HG03159 (cell line): ENCODE results near the gene ISOC1.
A peak's percentile ranks its signal among the peaks of the same experiment; 100 is the strongest.

ENCODE experiments used
- ATAC-seq: cut with Tn5 transposase; IDR thresholded peaks from one replicate; pipeline ENCODE4 v1.9.1; 2021; ENCODE audit warnings: mild to moderate bottlenecking, moderate library complexity; ENCODE audit not compliant: unreplicated experiment

Gene ISOC1

GRCh38 chr5:129094924-129095899 lies 663 bp downstream of the ISOC1 start:
- peak; percentile 44 for ATAC-seq

DNA sequence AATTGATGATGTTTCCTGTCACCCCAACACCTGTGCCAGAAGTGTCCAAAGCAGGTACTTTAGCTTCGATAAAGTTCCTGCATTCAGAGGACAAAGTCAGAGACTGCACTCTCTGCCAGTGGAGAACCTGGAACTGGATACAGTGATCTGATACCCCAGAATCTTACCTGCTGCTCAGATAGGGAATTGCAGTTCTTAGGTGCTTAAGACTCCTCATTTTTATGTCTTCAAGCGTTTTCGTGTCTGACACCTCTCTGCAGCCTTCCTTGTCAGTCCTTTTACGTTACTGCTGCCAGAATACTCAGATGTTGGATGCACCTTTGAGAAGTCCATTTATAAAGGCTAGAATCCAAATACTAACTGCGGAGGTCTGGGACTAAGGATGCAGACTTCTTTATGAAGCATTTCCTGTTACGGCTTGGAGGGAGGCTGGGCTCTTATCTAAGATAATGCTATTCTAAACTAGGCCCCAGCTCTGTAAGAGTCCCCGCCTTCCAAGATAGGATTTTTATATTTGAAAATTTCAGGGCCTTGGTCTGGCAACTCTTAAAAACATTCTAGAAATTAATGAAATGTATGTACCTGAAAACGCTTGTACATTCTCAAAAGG lies 1.9 kb downstream of the ISOC1 start:
- no peak for ATAC-seq

GRCh38 chr5:129097498-129098296 lies 3.1 kb downstream of the ISOC1 start:
- no peak for ATAC-seq

- no peak for ATAC-seq
These were observed 4.1 kb downstream of the ISOC1 start for GRCh38 chr5:129098488-129099183.

- no peak for ATAC-seq
These were observed 4.6 kb downstream of the ISOC1 start for GRCh38 chr5:129099184-129099569.

- ATAC-seq, result no peak
These were observed 7.2 kb downstream of the ISOC1 start for GRCh38 chr5:129101794-129102193.

DNA sequence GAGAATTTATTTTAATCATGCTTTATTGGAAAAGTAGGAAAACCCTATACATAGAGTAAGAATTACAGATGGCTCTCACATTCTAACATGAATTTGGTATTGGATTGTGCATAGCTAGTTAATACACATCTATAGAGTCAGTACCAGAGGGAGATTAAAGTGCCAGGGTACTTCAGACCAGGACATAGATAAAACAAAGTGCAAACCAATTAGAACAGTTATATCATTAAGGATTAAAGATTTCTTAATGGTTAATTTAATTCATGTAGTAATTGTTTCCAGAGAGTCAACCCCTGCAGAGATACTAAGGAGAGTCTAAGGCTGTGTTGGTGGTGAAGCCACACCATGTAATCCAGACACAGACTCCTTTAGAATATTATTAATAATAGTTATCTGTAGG lies 8.8 kb downstream of the ISOC1 start:
- ATAC-seq, result no peak

DNA sequence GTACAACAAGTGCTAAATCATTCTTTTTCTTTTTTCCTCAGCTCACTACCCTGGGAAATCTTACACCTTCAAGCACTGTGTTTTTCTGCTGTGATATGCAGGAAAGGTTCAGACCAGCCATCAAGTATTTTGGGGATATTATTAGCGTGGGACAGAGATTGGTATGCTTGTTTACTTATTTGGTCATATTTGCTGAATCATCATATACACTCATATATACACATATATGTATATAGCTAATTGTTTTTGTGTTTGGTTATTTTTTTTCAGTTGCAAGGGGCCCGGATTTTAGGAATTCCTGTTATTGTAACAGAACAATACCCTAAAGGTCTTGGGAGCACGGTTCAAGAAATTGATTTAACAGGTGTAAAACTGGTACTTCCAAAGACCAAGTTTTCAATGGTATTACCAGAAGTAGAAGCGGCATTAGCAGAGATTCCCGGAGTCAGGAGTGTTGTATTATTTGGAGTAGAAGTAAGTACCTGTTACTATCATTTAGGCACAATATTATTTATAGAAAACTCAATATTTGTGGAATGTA lies 10.4 kb downstream of the ISOC1 start:
- ATAC-seq, result no peak

- ATAC-seq, result no peak
These were observed 13.1 kb downstream of the ISOC1 start for GRCh38 chr5:129107637-129108036.

DNA sequence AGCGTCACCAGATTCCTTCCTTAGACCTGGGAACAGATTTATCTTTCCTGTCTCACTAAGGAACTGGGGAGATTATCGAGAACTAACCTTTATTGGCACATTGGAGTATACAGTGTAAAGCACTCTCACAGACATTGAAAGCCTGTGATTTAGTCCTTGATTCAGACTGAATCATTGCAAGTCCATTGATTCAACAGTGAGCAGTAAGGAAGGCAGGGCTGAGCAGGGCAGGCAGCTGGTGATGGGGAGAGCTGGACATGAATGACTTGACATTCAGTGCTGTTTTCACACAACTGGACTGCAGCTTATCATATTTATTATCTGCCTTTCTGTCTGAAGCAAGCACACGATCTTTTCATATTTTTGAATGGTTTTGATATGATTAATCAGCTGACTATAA lies 16.2 kb downstream of the ISOC1 start:
- ATAC-seq, result no peak

DNA sequence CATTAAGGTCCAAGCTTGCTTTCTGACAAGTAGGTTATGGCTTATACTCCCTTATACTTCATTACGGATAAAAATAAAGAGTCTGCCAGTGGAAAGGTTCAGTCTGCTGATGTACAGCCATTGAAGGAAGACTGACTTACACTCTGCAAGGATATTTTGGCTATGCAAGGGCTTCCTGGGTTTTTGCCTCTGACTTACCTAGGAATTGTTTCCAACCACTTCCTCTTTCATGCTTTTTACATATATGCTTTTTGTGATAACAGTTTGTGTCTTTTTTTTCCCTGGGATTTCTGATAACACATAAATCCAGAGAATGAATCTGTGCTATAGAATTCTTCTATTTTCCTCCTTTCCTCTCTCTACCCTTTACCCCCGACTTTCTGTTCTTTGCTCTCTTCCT lies 16.8 kb downstream of the ISOC1 start:
- ATAC-seq, result no peak

GRCh38 chr5:129112295-129112694 lies 17.7 kb downstream of the ISOC1 start:
- no peak for ATAC-seq

DNA sequence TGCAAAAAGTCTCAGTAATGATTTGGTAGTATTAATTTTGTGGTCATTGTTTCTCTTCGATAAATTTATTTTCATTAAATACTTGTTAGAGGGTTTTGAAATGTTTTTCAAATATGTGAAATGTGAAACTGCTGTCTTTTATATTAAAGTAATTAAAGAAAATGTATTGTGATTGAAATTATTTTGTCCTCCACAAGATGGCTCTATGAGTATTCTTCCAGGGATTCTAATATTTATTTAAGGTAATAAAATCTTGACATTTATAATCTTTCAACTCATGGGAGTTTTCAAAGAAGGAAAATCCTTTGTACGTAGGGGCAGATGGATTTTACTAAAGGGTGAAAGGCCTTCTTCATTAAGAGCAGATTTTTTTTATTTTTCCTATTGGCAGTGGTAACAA lies 19.3 kb downstream of the ISOC1 start:
- no peak for ATAC-seq

- no peak for ATAC-seq
These were observed 20.1 kb downstream of the ISOC1 start for GRCh38 chr5:129114539-129115193.

DNA sequence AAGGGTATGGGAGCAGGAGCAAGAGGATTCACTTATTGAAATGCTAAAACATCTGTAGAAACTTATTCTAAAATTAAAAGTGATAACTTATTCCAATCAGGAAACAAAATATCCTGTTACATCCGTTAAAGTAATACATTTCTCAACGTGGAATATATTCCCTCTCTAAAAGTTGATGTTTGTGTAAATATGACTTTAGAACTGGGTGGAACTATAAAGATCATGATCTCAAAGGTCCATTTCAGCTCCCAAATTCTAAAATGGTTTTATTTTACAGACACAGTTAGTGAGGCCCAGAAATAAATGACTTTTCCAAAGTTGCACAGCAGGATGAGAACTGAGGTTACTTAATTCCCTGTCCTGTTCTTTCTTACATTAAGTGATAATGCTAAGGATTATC lies 21.1 kb downstream of the ISOC1 start:
- ATAC-seq, result no peak

- no peak for ATAC-seq
These were observed 22.2 kb downstream of the ISOC1 start for GRCh38 chr5:129116797-129117196.

GRCh38 chr5:129118405-129118804 lies 23.9 kb downstream of the ISOC1 start:
- no peak for ATAC-seq

DNA sequence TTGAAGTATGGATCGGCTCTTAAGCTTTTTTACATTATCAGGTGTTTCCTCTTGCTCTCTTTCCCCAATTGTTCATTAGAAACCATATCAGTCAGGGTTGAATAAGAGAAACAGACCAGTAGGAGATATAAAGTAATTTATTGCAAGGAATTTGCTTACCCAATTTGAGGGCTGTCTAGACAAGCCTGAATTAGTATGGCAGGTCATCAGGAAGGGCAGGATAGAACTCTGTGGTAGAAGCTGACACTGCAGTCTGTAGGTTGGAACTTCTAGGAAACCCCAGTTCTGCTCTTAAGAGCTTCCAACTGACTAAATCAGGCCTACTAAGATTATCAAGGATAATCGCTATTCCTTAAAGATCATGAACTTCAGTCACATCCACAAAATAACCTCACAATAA lies 24.3 kb downstream of the ISOC1 start:
- no peak for ATAC-seq

GRCh38 chr5:129120158-129120581 lies 25.6 kb downstream of the ISOC1 start:
- ATAC-seq, result peak; percentile 68

GRCh38 chr5:129122560-129122959 lies 28.0 kb downstream of the ISOC1 start:
- no peak for ATAC-seq
